Spleen (tissue), 7 donors: ENCODE data around the gene BTBD2.

Source experiments
- CTCF ChIP-seq, 11 experiments: fragments of 200-600 bp in 7 of 11; fragments of 450-650 bp in 4 of 11; sonication (generic) in 4 of 11; IDR thresholded peaks in 8 of 11; conservative IDR thresholded peaks in 3 of 11; 1 replicate in 7 of 11; 2 replicates in 4 of 11; pipeline versions ENCODE4 v1.4.0 to v1.8.0; 2016 to 2021; ENCODE audit warnings: antibody characterized with exemption in 11 of 11, inconsistent platforms in 4 of 11, mild to moderate bottlenecking in 1 of 11
- POLR2A ChIP-seq, 3 donors: fragments of 450-650 bp; IDR thresholded peaks; one replicate each; pipeline ENCODE4 v1.5.1; 2017; ENCODE audit warnings: antibody characterized with exemption in 3 of 3, mild to moderate bottlenecking in 1 of 3
- POLR2AphosphoS5 ChIP-seq, 3 donors: sonication (generic); formaldehyde crosslinking; IDR thresholded peaks; one replicate each; pipeline ENCODE4 v1.5.1; 2017; ENCODE audit warnings: antibody characterized with exemption in 3 of 3
- donor health status: DM: no; HTN: no; CAD: no; lungs with moderate emphysema.
- donor health status: DM: no; HTN: no; CAD: no.
- donor health status: DM: no; HTN: no; CAD: no.

GRCh38 chr19:2048959-2049740, 33.6 kb upstream of the BTBD2 start:
- TF ChIP-seq CTCF (IDR thresholded peaks at IDR 0.05 in 8 of 11, conservative IDR thresholded peaks at IDR 0.05 in 3 of 11) (no peak), POLR2A (IDR thresholded peaks at IDR 0.05) (no peak), POLR2AphosphoS5 (IDR thresholded peaks at IDR 0.05) (peak in 1 of 3 donors; percentile 51)
